ENCODE data around the gene ATL3.
A peak's percentile ranks its signal among the peaks of the same experiment; 100 is the strongest.

DNA sequence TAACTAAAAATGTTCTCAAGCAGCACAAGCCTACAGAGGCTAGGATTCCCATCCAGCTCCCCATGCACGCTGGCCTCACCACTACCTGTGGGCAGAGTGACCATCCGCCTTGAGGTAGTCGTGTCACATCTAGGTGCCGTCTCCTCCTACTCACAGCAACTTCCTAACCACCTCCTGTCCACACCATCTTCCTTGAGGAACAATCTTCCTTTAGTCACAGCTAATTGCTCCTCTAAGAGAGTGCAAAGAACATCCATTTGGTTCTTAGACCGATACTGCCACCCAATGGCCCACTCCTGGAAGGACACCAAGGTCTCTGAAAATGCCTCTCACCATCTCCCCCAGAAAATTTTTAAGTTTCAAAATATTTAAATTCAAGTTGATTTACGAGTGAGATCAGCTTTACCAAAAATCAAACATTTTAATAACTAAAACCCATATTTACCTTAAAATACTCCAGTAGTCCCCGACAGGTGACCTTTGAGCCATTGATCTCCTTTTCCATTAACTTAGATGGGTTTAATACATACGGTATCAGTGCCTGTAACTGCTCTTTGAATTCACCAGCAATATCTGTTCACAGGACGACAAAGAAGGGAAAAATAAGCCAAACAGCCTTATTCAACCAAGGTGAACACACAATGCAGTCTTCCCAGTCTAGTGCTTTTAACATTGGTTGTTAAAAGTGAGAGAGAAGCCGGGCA lies 35.3 kb downstream of the ATL3 start:
- TF ChIP-seq, protein P1, sequence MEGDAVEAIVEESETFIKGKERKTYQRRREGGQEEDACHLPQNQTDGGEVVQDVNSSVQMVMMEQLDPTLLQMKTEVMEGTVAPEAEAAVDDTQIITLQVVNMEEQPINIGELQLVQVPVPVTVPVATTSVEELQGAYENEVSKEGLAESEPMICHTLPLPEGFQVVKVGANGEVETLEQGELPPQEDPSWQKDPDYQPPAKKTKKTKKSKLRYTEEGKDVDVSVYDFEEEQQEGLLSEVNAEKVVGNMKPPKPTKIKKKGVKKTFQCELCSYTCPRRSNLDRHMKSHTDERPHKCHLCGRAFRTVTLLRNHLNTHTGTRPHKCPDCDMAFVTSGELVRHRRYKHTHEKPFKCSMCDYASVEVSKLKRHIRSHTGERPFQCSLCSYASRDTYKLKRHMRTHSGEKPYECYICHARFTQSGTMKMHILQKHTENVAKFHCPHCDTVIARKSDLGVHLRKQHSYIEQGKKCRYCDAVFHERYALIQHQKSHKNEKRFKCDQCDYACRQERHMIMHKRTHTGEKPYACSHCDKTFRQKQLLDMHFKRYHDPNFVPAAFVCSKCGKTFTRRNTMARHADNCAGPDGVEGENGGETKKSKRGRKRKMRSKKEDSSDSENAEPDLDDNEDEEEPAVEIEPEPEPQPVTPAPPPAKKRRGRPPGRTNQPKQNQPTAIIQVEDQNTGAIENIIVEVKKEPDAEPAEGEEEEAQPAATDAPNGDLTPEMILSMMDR (conservative IDR thresholded peaks at IDR 0.05; ENCODE audit: low read depth, low read length), result peak; percentile 98
- TF ChIP-seq EZH2 (IDR thresholded peaks at IDR 0.05; ENCODE audit: low read length, unreplicated experiment), result no peak
